DND-41 (cell line): ENCODE results near the gene HLA-DMB.

ENCODE experiments used
- ATAC-seq: fragments of 200-7000 bp; cut with Tn5 transposase; 3 replicates; pipeline ENCODE4 v1.9.1; 2021; ENCODE audit warnings: low read depth; ENCODE audit not compliant: insufficient read depth
- DNase-seq: peaks from one replicate; pipeline ENCODE4 v3.0.0-alpha.2; 2020
- H2AFZ ChIP-seq: 2 replicates; pipeline ENCODE4 v1.6.0; 2012; ENCODE audit warnings: low read depth, low read length
- H3K27ac ChIP-seq: 2 replicates; pipeline ENCODE4 v1.5.1; 2012; ENCODE audit warnings: low read length, inconsistent platforms
- H3K27me3 ChIP-seq: fragments of 200-600 bp; sonication (generic); 2 replicates; pipeline ENCODE4 v1.6.0; 2012; ENCODE audit warnings: low read length, mild to moderate bottlenecking, inconsistent platforms; ENCODE audit not compliant: insufficient read depth, poor library complexity
- H3K36me3 ChIP-seq: 2 replicates; pipeline ENCODE4 v1.5.1; 2012; ENCODE audit warnings: low read length, inconsistent platforms; ENCODE audit not compliant: insufficient read depth
- H3K4me1 ChIP-seq: 2 replicates; pipeline ENCODE4 v1.5.1; 2012; ENCODE audit warnings: mild to moderate bottlenecking, low read length; ENCODE audit not compliant: insufficient read depth
- H3K4me2 ChIP-seq: 2 replicates; pipeline ENCODE4 v1.6.0; 2012; ENCODE audit warnings: mild to moderate bottlenecking, moderate library complexity, low read length, inconsistent platforms; ENCODE audit not compliant: insufficient read depth
- H3K4me3 ChIP-seq, 2 experiments: fragments of 200-600 bp in 1 of 2; shearing (Covaris generic) in 1 of 2; 2 replicates each; pipeline ENCODE4 v1.5.1; 2012 to 2016; ENCODE audit warnings: inconsistent platforms in 2 of 2, low read length in 2 of 2, mild to moderate bottlenecking in 2 of 2, low read depth in 1 of 2, moderate library complexity in 1 of 2
- H3K79me2 ChIP-seq: 2 replicates; pipeline ENCODE4 v1.6.0; 2012; ENCODE audit warnings: low read length, inconsistent platforms; ENCODE audit not compliant: insufficient read depth
- H3K9ac ChIP-seq: 2 replicates; pipeline ENCODE4 v1.6.0; 2012; ENCODE audit warnings: low read depth, mild to moderate bottlenecking, inconsistent platforms, low read length, moderate library complexity
- H3K9me3 ChIP-seq: 2 replicates; pipeline ENCODE4 v1.5.1; 2012; ENCODE audit warnings: low read length, moderate library complexity, mild to moderate bottlenecking, inconsistent platforms; ENCODE audit not compliant: insufficient read depth, severe bottlenecking
- H4K20me1 ChIP-seq: 2 replicates; pipeline ENCODE4 v1.6.0; 2012; ENCODE audit warnings: low read length; ENCODE audit not compliant: insufficient read depth
- CTCF ChIP-seq: IDR thresholded peaks from 2 replicates; pipeline ENCODE4 v1.5.1; 2012; ENCODE audit warnings: borderline replicate concordance, low read length, moderate library complexity, mild to moderate bottlenecking; ENCODE audit not compliant: poor library complexity, severe bottlenecking; ENCODE audit errors: extremely low read depth
- EZH2 ChIP-seq: IDR thresholded peaks from 3 replicates; pipeline ENCODE4 v1.6.1; 2012; ENCODE audit warnings: borderline replicate concordance, low read depth, mild to moderate bottlenecking, moderate library complexity, low read length, inconsistent platforms; ENCODE audit not compliant: severe bottlenecking

HLA-DMB gene

GRCh38 chr6:32940656-32941213, at the start of gene HLA-DMB:
Gene HLA-DMB, minus strand, starts transcription at chr6:32941028. Its CDS starts 221 bp downstream, at chr6:32940807.
- H3K4me1 ChIP-seq = peaks cover 22% of the 10 kb centered on the region
- no peaks in the 10 kb centered on the region for H4K20me1 ChIP-seq
- ATAC-seq (peak; percentile 62), DNase-seq (no peak)
- no peak for TF ChIP-seq EZH2
- no peak for TF ChIP-seq CTCF
- H3K36me3 ChIP-seq = no peaks in the 10 kb centered on the region
- H3K27ac ChIP-seq = no peak within 1 kb of the TSS
- H3K9me3 ChIP-seq = no peaks in the 10 kb centered on the region
- H3K79me2 ChIP-seq = no peaks in the 10 kb centered on the region
- H3K27me3 ChIP-seq = peaks cover 24% of the 10 kb centered on the region
- no peak within 1 kb of the TSS for H2AFZ ChIP-seq
- no peak within 1 kb of the TSS for H3K4me2 ChIP-seq
- no peak within 1 kb of the TSS for H3K4me3 ChIP-seq
- H3K9ac ChIP-seq = no peak within 1 kb of the TSS

GRCh38 chr6:32989368-32989767, 48.5 kb upstream of the HLA-DMB start:
- Histone ChIP-seq H3K4me2 (no peak overlapping the region), H3K9me3 (no peaks in the 10 kb centered on the region), H3K9ac (no peak overlapping the region), H3K79me2 (no peaks in the 10 kb centered on the region), H3K27ac (no peak overlapping the region), H3K27me3 (peaks cover 14% of the 10 kb centered on the region), H3K4me3 (no peak overlapping the region), H3K36me3 (no peaks in the 10 kb centered on the region), H3K4me1 (0 out of 2 replicates have a peak, but pooled peaks cover 2% of the 10 kb centered on the region), H2AFZ (no peak overlapping the region), H4K20me1 (no peaks in the 10 kb centered on the region)
- DNase-seq (no peak), ATAC-seq (no peak)
- TF ChIP-seq EZH2 = no peak
- TF ChIP-seq CTCF = no peak

- TF ChIP-seq EZH2 (no peak), CTCF (peak; percentile 94)
- peaks cover 18% of the 10 kb centered on the region for H4K20me1 ChIP-seq
- H3K4me2 ChIP-seq = no peak overlapping the region
- no peak overlapping the region for H3K4me3 ChIP-seq
- H2AFZ ChIP-seq = no peak overlapping the region
- no peak overlapping the region for H3K27ac ChIP-seq
- H3K36me3 ChIP-seq = peaks cover 20% of the 10 kb centered on the region
- peaks cover 4% of the 10 kb centered on the region for H3K27me3 ChIP-seq
- DNase-seq (peak; percentile 89), ATAC-seq (peak; percentile 86)
- H3K9ac ChIP-seq = no peak overlapping the region
- H3K9me3 ChIP-seq = no peaks in the 10 kb centered on the region
- H3K79me2 ChIP-seq = peaks cover 3% of the 10 kb centered on the region; the same call in 1 of the 2 replicates
- H3K4me1 ChIP-seq = 0 out of 2 replicates have a peak, but pooled peaks cover 2% of the 10 kb centered on the region
Measured at GRCh38 chr6:32984622-32985389, 44.0 kb upstream of the HLA-DMB start.
